ENCODE measurements around the gene HSBP1L1. TPM values are rescaled to one million over a fixed set of nuclear protein-coding genes. Genes with fewer than 3 reads are reported as not detected.

Gene HSBP1L1
- total and polyA plus RNA-seq, 2 of the 13 experiments (the other 11 are each of a cell fraction or from before 2014, with no cell fraction given) = 22.6 to 45.1 TPM

GRCh38 chr18:79951545-79952455 lies 12.6 kb upstream of the HSBP1L1 start, which contains the start of gene SLC66A2 (continued):
- TF ChIP-seq AKNA (CRISPR knock-in tag; IDR thresholded peaks at IDR 0.05; ENCODE audit: borderline replicate concordance) (no peak), SAFB2 (CRISPR knock-in tag; IDR thresholded peaks at IDR 0.05; ENCODE audit: borderline replicate concordance, low read depth) (peak; percentile 29), THRA (CRISPR knock-in tag; IDR thresholded peaks at IDR 0.05; ENCODE audit: borderline replicate concordance) (no peak), POLR2AphosphoS5 (IDR thresholded peaks at IDR 0.05; ENCODE audit: low read depth, low read length) (peak; percentile 34; the same call in 1 of the 2 replicates), ZFP36L2 (CRISPR knock-in tag; IDR thresholded peaks at IDR 0.05) (no peak), RBFOX2 (IDR thresholded peaks at IDR 0.05; ENCODE audit: low read depth, low read length) (peak; percentile 70), SALL1 (CRISPR knock-in tag; IDR thresholded peaks at IDR 0.05) (peak; percentile 57), THAP7 (CRISPR knock-in tag; IDR thresholded peaks at IDR 0.05) (0 out of 2 replicates have a peak, but pooled peaks have one; percentile 30), SIN3A (IDR thresholded peaks at IDR 0.05; ENCODE audit: borderline replicate concordance, low read depth, low read length) (no peak; the same call in 1 of the 2 replicates), TGIF2 (CRISPR knock-in tag; IDR thresholded peaks at IDR 0.05) (no peak), SRSF9 (IDR thresholded peaks at IDR 0.05; ENCODE audit: borderline replicate concordance, insufficient read depth, low read depth, low read length, poor library complexity, severe bottlenecking) (no peak), E2F2 (CRISPR knock-in tag; IDR thresholded peaks at IDR 0.05; ENCODE audit: borderline replicate concordance) (no peak), ZMAT3 (CRISPR knock-in tag; conservative IDR thresholded peaks at IDR 0.05) (peak; percentile 59; the same call in 1 of the 2 replicates), ZNF777 (CRISPR knock-in tag; IDR thresholded peaks at IDR 0.05) (peak; percentile 91), FOXC1 (CRISPR knock-in tag; IDR thresholded peaks at IDR 0.05; ENCODE audit: borderline replicate concordance) (0 out of 2 replicates have a peak, but pooled peaks have one; percentile 4), LCORL (IDR thresholded peaks at IDR 0.05) (no peak), LCORL (CRISPR knock-in tag; IDR thresholded peaks at IDR 0.05) (0 out of 2 replicates have a peak, but pooled peaks have one; percentile 30), STAG1 (CRISPR knock-in tag; IDR thresholded peaks at IDR 0.05) (no peak), KAT8 (CRISPR knock-in tag; IDR thresholded peaks at IDR 0.05) (0 out of 2 replicates have a peak, but pooled peaks have one; percentile 27), SALL2 (CRISPR knock-in tag; IDR thresholded peaks at IDR 0.05) (peak; percentile 49; the same call in 1 of the 2 replicates), ZNF619 (CRISPR knock-in tag; IDR thresholded peaks at IDR 0.05) (no peak)

Data from HepG2 (cell line).